Measurements from ENCODE around the gene PTGR3.

DNA sequence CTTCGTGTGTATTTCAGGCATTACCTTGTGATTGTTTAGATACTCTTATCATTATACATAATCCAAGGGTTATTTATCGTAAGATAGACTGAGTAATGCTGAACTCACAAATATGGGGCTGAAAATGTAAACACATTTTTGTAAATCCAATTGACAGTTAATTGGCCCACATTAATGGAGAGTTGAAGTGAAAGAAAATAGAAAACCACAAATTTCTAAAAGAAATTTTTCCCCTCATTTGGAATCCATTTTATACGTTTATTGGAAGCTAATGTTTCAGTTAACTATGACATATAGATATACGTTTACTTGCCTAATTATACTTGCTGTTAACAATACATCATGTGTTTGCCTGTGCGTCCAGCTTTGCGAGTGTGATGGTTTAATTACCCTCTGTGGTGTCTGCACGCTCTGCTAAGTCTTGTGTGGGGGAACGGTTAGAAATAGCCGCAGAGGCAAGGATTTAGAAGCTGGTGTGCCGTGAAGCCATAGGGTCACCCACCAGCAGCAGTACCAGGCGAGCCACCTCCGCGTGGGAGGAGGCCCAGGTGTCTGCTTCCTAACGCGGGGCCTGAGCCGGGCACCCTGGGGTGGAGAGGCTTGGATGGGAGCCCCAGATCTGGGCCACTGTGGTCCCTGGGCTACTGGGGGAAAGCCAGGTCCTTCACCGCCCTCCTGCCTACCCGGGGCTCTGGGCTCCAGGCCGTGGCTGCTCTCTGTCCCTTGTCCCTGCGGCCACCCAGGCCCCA, 39.7 kb upstream of the PTGR3 start:
- TF ChIP-seq, protein P1, sequence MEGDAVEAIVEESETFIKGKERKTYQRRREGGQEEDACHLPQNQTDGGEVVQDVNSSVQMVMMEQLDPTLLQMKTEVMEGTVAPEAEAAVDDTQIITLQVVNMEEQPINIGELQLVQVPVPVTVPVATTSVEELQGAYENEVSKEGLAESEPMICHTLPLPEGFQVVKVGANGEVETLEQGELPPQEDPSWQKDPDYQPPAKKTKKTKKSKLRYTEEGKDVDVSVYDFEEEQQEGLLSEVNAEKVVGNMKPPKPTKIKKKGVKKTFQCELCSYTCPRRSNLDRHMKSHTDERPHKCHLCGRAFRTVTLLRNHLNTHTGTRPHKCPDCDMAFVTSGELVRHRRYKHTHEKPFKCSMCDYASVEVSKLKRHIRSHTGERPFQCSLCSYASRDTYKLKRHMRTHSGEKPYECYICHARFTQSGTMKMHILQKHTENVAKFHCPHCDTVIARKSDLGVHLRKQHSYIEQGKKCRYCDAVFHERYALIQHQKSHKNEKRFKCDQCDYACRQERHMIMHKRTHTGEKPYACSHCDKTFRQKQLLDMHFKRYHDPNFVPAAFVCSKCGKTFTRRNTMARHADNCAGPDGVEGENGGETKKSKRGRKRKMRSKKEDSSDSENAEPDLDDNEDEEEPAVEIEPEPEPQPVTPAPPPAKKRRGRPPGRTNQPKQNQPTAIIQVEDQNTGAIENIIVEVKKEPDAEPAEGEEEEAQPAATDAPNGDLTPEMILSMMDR (IDR thresholded peaks at IDR 0.05): no peak
- TF ChIP-seq POLR2AphosphoS5 (IDR thresholded peaks at IDR 0.05) (no peak), POLR2A (IDR thresholded peaks at IDR 0.05) (no peak)
